ENCODE data around the gene OSBPL9.
"Not testable (repeated sequence)": the region's sequence is repeated elsewhere in the genome, so short reads cannot be mapped to it uniquely, and the experiment has no call there.

The OSBPL9 gene

DNA sequence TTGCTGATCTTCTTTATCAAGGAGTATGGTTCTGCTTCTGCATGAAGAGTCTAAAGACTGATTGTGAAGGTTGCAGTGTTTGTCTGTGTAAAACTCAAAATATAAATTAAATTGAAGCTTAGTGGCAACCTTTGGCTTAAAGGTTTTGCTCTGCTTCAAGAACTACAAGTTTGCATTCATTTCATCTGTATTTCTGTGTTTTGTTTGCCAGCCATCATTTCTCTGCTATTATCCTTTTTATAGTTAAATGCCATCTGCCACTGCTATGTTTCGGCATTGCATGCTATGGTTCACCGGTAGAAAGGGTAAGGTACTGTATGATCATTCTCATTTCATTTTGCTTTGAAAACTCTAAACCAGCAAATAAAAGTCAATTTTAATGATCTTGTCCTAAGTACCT is 52.9 kb downstream of the OSBPL9 start:
- no peak for DNase-seq

DNA sequence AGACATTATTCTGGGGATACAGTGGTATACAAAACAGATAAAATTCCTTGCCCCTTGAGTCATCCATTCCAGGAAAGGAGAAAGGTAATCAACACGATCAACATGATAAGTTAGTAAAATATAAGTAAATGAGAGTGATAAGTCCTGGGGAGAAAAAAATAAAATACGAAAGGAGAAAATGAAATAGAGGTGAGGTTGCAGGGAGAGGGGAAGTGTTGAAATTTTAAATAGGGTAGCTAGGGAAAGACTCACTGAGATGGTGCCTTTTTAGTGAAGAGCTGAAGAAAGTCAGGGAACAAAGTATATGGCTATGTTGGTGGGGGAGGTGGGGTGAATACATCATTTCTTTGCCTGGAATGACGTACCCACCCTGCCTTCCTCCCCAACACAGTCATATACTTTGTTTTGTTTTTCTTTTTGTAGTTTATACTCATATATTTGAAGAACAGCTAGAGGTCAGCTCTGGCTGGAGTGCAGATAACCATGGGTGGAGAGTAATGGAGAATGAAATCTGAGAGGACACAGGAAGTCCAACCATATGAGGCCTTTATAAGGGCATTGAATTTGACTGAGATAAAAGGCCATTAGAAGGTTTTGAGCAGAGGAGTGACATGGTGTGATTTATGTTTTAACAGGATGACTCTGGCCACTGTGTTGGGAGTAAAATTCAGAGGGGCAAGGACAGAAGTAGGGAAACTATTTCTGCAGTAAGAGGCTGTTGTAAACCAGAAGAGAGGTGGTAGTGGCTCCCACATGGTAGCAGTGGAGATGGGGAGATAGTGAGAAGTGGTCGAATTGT is 54.8 kb downstream of the OSBPL9 start:
- DNase-seq = no peak

DNA sequence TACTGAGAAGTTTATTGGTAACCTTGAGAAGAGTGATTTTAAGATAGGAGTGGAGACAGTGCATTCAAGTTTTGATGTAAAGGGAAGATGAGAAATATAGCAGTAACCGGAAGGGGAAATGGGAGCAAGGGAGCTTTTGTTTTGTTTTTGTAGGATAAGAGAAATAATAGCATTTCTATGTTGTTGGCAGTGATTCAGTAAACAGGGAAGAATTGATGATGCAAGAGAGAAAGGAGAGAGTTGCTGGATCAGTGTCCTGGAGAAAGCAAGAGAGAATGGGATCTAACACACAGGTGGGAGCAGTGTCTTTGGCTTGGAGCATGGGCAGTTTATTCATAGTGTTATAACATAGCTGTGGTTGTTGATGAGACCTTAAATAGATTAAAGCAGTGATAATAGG is 56.4 kb downstream of the OSBPL9 start:
- DNase-seq = no peak

- no peak for DNase-seq
Measured at GRCh38 chr1:51675177-51675780, 58.4 kb downstream of the OSBPL9 start.

DNA sequence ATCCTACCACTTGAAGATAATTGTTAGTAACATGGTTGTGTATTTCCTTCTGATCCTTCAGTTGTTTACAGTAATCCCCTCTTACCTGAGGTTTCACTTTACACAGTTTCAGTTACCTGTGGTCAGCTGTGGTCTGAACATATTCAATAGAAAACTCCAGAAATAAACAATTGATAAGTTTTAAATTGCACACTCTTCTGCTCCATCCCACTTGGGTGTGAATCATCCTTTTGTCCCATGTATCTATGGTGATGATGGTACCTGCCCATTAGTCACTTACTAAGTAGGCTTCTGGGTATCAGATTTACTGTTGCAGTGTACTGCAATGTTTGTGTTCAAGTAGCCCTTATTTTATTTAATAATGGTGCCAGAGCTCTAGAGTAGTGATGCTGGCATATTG is 62.5 kb downstream of the OSBPL9 start:
- no peak for DNase-seq

- DNase-seq = no peak
Measured at GRCh38 chr1:51684776-51685175, 67.9 kb downstream of the OSBPL9 start.

- no peak for DNase-seq
Measured at GRCh38 chr1:51686450-51686849, 69.6 kb downstream of the OSBPL9 start.

DNA sequence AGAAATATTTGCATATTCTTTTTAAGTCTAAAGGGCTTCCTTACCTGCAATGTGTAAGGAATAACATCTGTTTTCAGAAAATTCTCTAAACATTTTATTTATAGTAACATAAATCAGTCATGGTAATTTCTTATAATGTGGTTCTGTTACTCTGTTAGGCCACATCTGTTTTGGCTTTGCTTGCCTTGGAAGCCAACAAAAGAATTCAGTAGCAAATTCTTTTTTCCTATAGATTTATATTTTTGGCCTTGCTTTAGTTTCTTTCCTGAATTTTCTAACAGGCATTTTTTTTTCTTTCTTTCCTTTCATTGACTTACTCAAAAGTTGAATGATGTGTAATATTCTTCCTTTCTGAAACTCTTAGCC is 72.2 kb downstream of the OSBPL9 start:
- no peak for DNase-seq

DNA sequence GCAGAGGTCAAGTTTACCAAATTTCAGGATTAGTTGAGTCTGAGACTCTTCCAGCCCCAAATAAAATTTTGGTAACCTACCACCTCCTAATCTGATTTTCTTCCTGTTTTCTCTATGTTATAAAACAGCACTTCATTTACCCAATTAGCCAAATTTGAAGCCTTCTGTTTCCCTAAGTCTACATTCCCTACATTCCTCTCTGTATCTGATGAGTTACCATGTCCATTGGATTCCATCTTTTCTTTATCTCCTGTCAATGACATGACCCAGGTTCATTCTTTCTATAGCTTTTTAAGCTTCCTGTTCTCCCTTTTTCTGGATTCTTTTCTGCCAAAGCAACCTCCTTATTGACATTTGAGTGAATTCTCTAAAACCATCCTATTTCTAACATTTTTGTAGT is 72.8 kb downstream of the OSBPL9 start:
- DNase-seq = no peak

GRCh38 chr1:51690285-51690961 is 73.5 kb downstream of the OSBPL9 start:
- DNase-seq = no peak

- no peak for DNase-seq
Measured at GRCh38 chr1:51691920-51692319, 75.0 kb downstream of the OSBPL9 start.

DNA sequence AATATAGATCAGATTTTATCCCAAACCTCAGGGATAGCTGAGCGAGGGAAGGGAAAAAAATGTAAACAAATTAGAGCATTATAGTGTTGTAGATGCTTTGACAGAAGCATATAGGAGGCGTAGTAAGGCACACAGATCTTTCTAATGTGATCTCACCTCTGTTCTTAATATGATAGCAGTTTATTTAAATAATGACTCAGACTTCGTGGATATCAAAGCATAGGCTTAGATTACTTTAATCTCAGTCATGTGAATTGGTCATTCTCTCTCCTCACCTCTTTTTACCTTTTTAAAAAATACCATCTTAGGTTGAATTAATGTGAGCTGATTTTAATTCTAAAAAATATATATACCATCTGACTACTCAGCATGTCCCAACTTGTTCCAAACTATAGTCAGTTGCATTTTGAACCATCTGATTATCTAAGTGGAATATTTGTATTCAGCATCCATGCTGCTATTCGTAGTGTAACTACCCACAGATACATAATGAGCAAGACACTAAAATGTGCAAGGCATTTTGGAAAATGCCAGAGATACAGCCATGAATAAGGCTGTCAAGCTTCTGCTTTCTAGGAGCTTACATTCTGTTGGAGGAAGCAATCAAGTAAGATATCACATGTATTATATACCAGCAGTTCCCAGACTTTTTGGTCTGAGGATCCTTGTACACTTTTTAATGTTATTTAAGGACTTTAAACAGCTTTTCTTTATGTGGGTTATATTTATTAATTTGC is 76.7 kb downstream of the OSBPL9 start:
- no peak for DNase-seq

GRCh38 chr1:51697166-51697565 is 80.3 kb downstream of the OSBPL9 start:
- no peak for DNase-seq

- no peak for DNase-seq
Measured at GRCh38 chr1:51699391-51699790, 82.5 kb downstream of the OSBPL9 start.

DNA sequence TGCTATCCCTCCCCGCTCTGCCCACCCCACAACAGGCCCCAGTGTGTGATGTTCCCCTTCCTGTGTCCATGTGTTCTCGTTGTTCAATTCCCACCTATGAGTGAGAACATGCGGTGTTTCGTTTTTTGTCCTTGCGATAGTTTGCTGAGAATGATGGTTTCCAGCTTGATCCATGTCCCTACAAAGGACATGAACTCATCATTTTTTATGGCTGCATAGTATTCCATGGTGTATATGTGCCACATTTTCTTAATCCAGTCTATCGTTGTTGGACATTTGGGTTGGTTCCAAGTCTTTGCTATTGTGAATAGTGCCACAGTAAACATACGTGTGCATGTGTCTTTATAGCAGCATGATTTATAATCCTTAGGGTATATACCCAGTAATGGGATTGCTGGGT is 84.9 kb downstream of the OSBPL9 start:
- not testable (repeated sequence) for DNase-seq

- DNase-seq = not testable (repeated sequence)
Measured at GRCh38 chr1:51702220-51702619, 85.3 kb downstream of the OSBPL9 start.

GRCh38 chr1:51705035-51705434 is 88.1 kb downstream of the OSBPL9 start:
- no peak for DNase-seq

DNA sequence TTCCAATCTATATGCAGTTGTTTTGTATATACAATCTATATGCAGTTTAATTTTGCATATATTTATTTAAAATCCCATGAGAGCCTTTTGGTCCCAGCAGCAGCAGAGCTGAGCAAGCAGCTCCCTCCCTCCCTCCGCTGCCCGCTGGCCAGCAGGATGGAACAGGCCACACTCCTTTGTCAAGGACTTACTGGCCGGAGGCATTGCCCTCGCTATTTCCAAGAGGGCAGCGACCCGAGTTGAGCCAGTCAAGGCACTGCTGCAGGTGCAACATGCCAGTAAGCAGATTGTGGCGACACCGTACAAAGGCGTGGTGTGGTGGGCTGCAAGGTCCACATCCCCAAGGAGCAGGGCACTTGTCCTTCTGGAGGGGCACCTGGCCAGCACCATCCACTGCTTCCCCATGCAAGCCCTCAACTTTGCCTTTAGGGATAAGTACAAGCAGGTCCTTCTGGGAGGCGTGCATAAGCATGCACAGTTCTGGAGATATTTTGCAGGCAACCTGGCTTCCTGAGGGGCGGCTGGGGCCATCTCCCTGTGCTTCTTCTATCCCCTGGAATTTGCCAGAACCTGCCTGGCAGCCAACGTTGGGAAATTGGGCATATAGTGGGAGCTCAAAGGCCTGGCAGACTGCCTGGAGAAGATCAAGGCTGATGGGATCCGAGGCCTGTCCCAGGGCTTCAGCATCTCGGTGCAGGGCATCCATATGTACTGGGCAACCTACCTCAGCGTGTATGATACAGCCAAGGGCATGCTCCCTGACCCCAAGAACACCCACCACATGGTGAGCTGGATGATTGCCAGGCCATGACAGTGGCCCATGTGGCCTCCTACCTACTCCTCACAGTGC is 92.2 kb downstream of the OSBPL9 start:
- DNase-seq = no peak

DNA sequence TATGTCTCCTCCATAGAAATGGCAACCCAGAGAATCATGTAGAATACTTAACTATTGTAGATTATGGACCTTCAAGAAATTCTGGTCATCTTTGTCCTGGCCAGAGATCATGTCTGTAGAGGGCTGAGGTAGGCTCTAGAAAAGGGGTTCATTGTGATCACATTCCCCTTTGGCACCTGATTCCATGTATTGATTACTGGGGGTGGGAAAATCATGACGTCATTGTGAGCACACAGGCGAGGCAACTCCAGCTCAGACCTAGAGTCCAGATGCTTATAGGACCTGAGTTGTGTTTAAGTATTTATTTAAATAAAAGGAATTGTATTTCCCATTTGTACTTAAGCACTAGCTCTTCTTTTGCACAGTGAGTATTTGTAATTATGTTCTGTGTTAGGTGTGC is 93.1 kb downstream of the OSBPL9 start:
- DNase-seq = no peak

GRCh38 chr1:51712590-51712989 is 95.7 kb downstream of the OSBPL9 start:
- DNase-seq = no peak

- no peak for DNase-seq
Measured at GRCh38 chr1:51714374-51715019, 97.6 kb downstream of the OSBPL9 start.

DNA sequence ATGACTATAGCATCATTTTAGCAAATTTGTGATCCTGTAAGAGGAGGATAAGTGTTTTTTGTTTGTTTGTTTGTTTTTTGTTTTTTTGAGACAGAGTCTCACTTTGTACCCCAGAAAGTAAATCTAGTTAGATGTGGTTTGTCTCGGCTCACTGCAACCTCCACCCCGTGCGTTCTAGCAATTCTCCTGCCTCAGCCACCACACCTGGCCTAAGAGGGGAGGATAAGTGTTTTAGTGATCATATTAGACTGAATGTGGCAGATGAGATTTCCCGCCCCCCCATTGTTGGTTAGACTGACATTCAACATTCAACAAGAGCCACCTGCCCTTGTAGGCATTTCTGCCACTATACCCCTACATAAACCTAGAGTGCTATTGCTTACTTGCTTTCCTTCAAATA is 98.5 kb downstream of the OSBPL9 start:
- no peak for DNase-seq

Data from COR-L47 (cell line).